Prostate gland (tissue), 2 donors: ENCODE data around the gene CRIM1.

Experiments
- CTCF ChIP-seq, 4 experiments: fragments of 200-600 bp in 2 of 4; fragments of 450-650 bp in 2 of 4; sonication (generic) in 2 of 4; IDR thresholded peaks; 1 replicate in 3 of 4; 2 replicates in 1 of 4; pipeline ENCODE4 v1.5.1; 2016 to 2019; ENCODE audit warnings: antibody characterized with exemption in 4 of 4, mild to moderate bottlenecking in 2 of 4, moderate library complexity in 2 of 4
- POLR2A ChIP-seq: fragments of 450-650 bp; IDR thresholded peaks from one replicate; pipeline ENCODE4 v1.6.1; 2016; ENCODE audit warnings: antibody characterized with exemption, mild to moderate bottlenecking

- TF ChIP-seq POLR2A (no peak), CTCF (IDR thresholded peaks at IDR 0.05) (no peak)
Observed at GRCh38 chr2:36376319-36376765, 20.8 kb downstream of the CRIM1 start.
